Nephron (organoid): ENCODE results near the gene DOCK2.
A peak's percentile ranks its signal among the peaks of the same experiment; 100 is the strongest.

Source experiments
- H3K27ac Mint-ChIP-seq, 3 experiments: 2 replicates each; pipeline ENCODE4 v1.8.0; 2020; ENCODE audit warnings: mixed read lengths in 3 of 3, mild to moderate bottlenecking in 2 of 3, moderate library complexity in 1 of 3
- H3K27me3 Mint-ChIP-seq: 2 replicates; pipeline ENCODE4 v1.8.0; 2021; ENCODE audit warnings: low read depth, mild to moderate bottlenecking, moderate library complexity, mixed read lengths
- H3K36me3 Mint-ChIP-seq: 2 replicates; pipeline ENCODE4 v1.8.0; 2020; ENCODE audit warnings: low read depth, mixed read lengths
- H3K4me1 Mint-ChIP-seq: 2 replicates; pipeline ENCODE4 v1.8.0; 2020; ENCODE audit warnings: mixed read lengths
- H3K4me3 Mint-ChIP-seq, 3 experiments: 2 replicates each; pipeline ENCODE4 v1.8.0; 2020; ENCODE audit warnings: mild to moderate bottlenecking in 3 of 3, mixed read lengths in 3 of 3, moderate library complexity in 2 of 3
- H3K9me3 Mint-ChIP-seq: 2 replicates; pipeline ENCODE4 v1.8.0; 2020; ENCODE audit warnings: mixed read lengths
- CTCF ChIP-seq, 3 experiments: fragments of 200-600 bp; sonication (generic); IDR thresholded peaks; one replicate each; pipeline ENCODE4 v1.5.0; 2021; ENCODE audit warnings: antibody characterized with exemption in 3 of 3; ENCODE audit not compliant: unreplicated experiment in 3 of 3

The DOCK2 gene

GRCh38 chr5:170025853-170026252 is 388.8 kb downstream of the DOCK2 start:
- Mint-ChIP-seq H3K27ac (no peak overlapping the region), H3K9me3 (no peaks in the 10 kb centered on the region), H3K27me3 (peaks cover 23% of the 10 kb centered on the region), H3K36me3 (no peaks in the 10 kb centered on the region), H3K4me3 (no peak overlapping the region), H3K4me1 (peaks cover 3% of the 10 kb centered on the region)
- TF ChIP-seq CTCF (IDR thresholded peaks at IDR 0.05; ENCODE audit: unreplicated experiment in 3 of 3): no peak

- Mint-ChIP-seq H3K27ac (no peak overlapping the region), H3K27me3 (peaks cover 16% of the 10 kb centered on the region), H3K4me3 (no peak overlapping the region), H3K36me3 (no peaks in the 10 kb centered on the region), H3K4me1 (no peaks in the 10 kb centered on the region), H3K9me3 (no peaks in the 10 kb centered on the region)
- no peak for TF ChIP-seq CTCF (IDR thresholded peaks at IDR 0.05; ENCODE audit: unreplicated experiment in 3 of 3)
Observed at GRCh38 chr5:170028124-170028523, 391.0 kb downstream of the DOCK2 start.

- no peaks in the 10 kb centered on the region for H3K4me1 Mint-ChIP-seq
- no peak overlapping the region for H3K27ac Mint-ChIP-seq
- H3K27me3 Mint-ChIP-seq: no peaks in the 10 kb centered on the region
- H3K9me3 Mint-ChIP-seq: no peaks in the 10 kb centered on the region
- H3K36me3 Mint-ChIP-seq: no peaks in the 10 kb centered on the region
- no peak for TF ChIP-seq CTCF (IDR thresholded peaks at IDR 0.05; ENCODE audit: unreplicated experiment in 3 of 3)
- no peak overlapping the region for H3K4me3 Mint-ChIP-seq
Observed at GRCh38 chr5:170034231-170034630, 397.2 kb downstream of the DOCK2 start.

- no peaks in the 10 kb centered on the region for H3K27me3 Mint-ChIP-seq
- H3K36me3 Mint-ChIP-seq: no peaks in the 10 kb centered on the region
- H3K4me3 Mint-ChIP-seq: no peak overlapping the region
- TF ChIP-seq CTCF (IDR thresholded peaks at IDR 0.05; ENCODE audit: unreplicated experiment in 3 of 3): no peak
- H3K4me1 Mint-ChIP-seq: no peaks in the 10 kb centered on the region
- peaks cover 6% of the 10 kb centered on the region for H3K9me3 Mint-ChIP-seq
- no peak overlapping the region for H3K27ac Mint-ChIP-seq
Observed at GRCh38 chr5:170038241-170038640, 401.2 kb downstream of the DOCK2 start.

- H3K36me3 Mint-ChIP-seq: no peaks in the 10 kb centered on the region
- peaks cover 6% of the 10 kb centered on the region for H3K9me3 Mint-ChIP-seq
- no peaks in the 10 kb centered on the region for H3K27me3 Mint-ChIP-seq
- no peak for TF ChIP-seq CTCF (IDR thresholded peaks at IDR 0.05; ENCODE audit: unreplicated experiment in 3 of 3)
- H3K4me3 Mint-ChIP-seq: no peak overlapping the region
- peaks cover 10% of the 10 kb centered on the region for H3K4me1 Mint-ChIP-seq
- no peak overlapping the region for H3K27ac Mint-ChIP-seq
Observed at GRCh38 chr5:170039830-170040229, 402.8 kb downstream of the DOCK2 start.

- Mint-ChIP-seq H3K9me3 (peaks cover 2% of the 10 kb centered on the region), H3K4me3 (no peak overlapping the region), H3K27me3 (peaks cover 5% of the 10 kb centered on the region), H3K36me3 (no peaks in the 10 kb centered on the region), H3K4me1 (peaks cover 28% of the 10 kb centered on the region), H3K27ac (peak overlapping the region; percentile 2 to 72 (median 11))
- TF ChIP-seq CTCF (IDR thresholded peaks at IDR 0.05; ENCODE audit: unreplicated experiment in 3 of 3): no peak
Observed at GRCh38 chr5:170046241-170046640, 409.2 kb downstream of the DOCK2 start.
